Prostate gland (tissue), 1 donor: Measurements from ENCODE around the gene MBLAC1.

Experiments
- POLR2A ChIP-seq: fragments of 450-650 bp; IDR thresholded peaks from one replicate; pipeline ENCODE4 v1.6.1; 2016; ENCODE audit warnings: antibody characterized with exemption, mild to moderate bottlenecking
- POLR2AphosphoS5 ChIP-seq: sonication (generic); formaldehyde crosslinking; IDR thresholded peaks from one replicate; pipeline ENCODE4 v1.6.1; 2017; ENCODE audit warnings: antibody characterized with exemption

GRCh38 chr7:100160067-100160466 lies 33.3 kb downstream of the MBLAC1 start:
- no peak for TF ChIP-seq POLR2AphosphoS5
- no peak for TF ChIP-seq POLR2A
